ENCODE measurements around the gene NLRC5.

DNA sequence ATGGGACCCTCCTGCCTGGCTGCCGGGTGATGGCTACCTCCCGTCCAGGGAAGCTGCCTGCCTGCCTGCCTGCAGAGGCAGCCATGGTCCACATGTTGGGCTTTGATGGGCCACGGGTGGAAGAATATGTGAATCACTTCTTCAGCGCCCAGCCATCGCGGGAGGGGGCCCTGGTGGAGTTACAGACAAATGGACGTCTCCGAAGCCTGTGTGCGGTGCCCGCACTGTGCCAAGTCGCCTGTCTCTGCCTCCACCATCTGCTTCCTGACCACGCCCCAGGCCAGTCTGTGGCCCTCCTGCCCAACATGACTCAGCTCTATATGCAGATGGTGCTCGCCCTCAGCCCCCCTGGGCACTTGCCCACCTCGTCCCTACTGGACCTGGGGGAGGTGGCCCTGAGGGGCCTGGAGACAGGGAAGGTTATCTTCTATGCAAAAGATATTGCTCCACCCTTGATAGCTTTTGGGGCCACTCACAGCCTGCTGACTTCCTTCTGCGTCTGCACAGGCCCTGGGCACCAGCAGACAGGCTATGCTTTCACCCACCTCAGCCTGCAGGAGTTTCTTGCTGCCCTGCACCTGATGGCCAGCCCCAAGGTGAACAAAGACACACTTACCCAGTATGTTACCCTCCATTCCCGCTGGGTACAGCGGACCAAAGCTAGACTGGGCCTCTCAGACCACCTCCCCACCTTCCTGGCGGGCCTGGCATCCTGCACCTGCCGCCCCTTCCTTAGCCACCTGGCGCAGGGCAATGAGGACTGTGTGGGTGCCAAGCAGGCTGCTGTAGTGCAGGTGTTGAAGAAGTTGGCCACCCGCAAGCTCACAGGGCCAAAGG, 36.8 kb downstream of the NLRC5 start:
- TF ChIP-seq, protein P1, sequence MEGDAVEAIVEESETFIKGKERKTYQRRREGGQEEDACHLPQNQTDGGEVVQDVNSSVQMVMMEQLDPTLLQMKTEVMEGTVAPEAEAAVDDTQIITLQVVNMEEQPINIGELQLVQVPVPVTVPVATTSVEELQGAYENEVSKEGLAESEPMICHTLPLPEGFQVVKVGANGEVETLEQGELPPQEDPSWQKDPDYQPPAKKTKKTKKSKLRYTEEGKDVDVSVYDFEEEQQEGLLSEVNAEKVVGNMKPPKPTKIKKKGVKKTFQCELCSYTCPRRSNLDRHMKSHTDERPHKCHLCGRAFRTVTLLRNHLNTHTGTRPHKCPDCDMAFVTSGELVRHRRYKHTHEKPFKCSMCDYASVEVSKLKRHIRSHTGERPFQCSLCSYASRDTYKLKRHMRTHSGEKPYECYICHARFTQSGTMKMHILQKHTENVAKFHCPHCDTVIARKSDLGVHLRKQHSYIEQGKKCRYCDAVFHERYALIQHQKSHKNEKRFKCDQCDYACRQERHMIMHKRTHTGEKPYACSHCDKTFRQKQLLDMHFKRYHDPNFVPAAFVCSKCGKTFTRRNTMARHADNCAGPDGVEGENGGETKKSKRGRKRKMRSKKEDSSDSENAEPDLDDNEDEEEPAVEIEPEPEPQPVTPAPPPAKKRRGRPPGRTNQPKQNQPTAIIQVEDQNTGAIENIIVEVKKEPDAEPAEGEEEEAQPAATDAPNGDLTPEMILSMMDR (IDR thresholded peaks at IDR 0.05) = no peak
- TF ChIP-seq POLR2A (IDR thresholded peaks at IDR 0.05) = no peak

Measured in body of pancreas (tissue), 4 donors.